ENCODE data around the gene GALNS. TPM values are rescaled to one million over a fixed set of nuclear protein-coding genes. Genes with fewer than 3 reads are reported as not detected.
A peak's percentile ranks its signal among the peaks of the same experiment; 100 is the strongest.

The GALNS gene
- total RNA-seq, 1 donor from 2014 or later = 24.7 TPM

- peaks cover 6% of the 10 kb centered on the region for H3K27me3 Mint-ChIP-seq (ENCODE audit: unreplicated experiment)
- H3K27ac Mint-ChIP-seq (ENCODE audit: unreplicated experiment) = no peak overlapping the region
- H3K9me3 Mint-ChIP-seq (ENCODE audit: unreplicated experiment) = no peaks in the 10 kb centered on the region
- TF ChIP-seq CTCF (IDR thresholded peaks at IDR 0.05; ENCODE audit: unreplicated experiment) = no peak
- no peaks in the 10 kb centered on the region for H3K4me1 Mint-ChIP-seq (ENCODE audit: unreplicated experiment)
- no peak overlapping the region for H3K4me3 Mint-ChIP-seq (ENCODE audit: unreplicated experiment)
- DNase-seq (ENCODE audit: low spot score) = peak; percentile 7
- no peaks in the 10 kb centered on the region for H3K36me3 Mint-ChIP-seq (ENCODE audit: low read depth, unreplicated experiment)
Measured at GRCh38 chr16:88804552-88805339, 52.0 kb downstream of the GALNS start.

GRCh38 chr16:88804173-88804551, 52.6 kb downstream of the GALNS start:
- Mint-ChIP-seq H3K36me3 (ENCODE audit: low read depth, unreplicated experiment) (no peaks in the 10 kb centered on the region), H3K9me3 (ENCODE audit: unreplicated experiment) (no peaks in the 10 kb centered on the region), H3K4me1 (ENCODE audit: unreplicated experiment) (no peaks in the 10 kb centered on the region), H3K4me3 (ENCODE audit: unreplicated experiment) (peak overlapping the region; percentile 78), H3K27me3 (ENCODE audit: unreplicated experiment) (peaks cover 6% of the 10 kb centered on the region), H3K27ac (ENCODE audit: unreplicated experiment) (no peak overlapping the region)
- TF ChIP-seq CTCF (IDR thresholded peaks at IDR 0.05; ENCODE audit: unreplicated experiment) = no peak
- DNase-seq (ENCODE audit: low spot score) = no peak

GRCh38 chr16:88803264-88803987, 53.3 kb downstream of the GALNS start, which contains the start of gene CDT1:
TSS of gene CDT1 (plus strand) at chr16:88803789. CDS start at chr16:88803832, 43 bp downstream.
- no peak for TF ChIP-seq CTCF (IDR thresholded peaks at IDR 0.05; ENCODE audit: unreplicated experiment)
- H3K27me3 Mint-ChIP-seq (ENCODE audit: unreplicated experiment) = peaks cover 6% of the 10 kb centered on the region
- H3K9me3 Mint-ChIP-seq (ENCODE audit: unreplicated experiment) = no peaks in the 10 kb centered on the region
- peak; percentile 86 for DNase-seq (ENCODE audit: low spot score)
- peak within 1 kb of the TSS; percentile 85 for H3K4me3 Mint-ChIP-seq (ENCODE audit: unreplicated experiment)
- H3K36me3 Mint-ChIP-seq (ENCODE audit: low read depth, unreplicated experiment) = no peaks in the 10 kb centered on the region
- no peaks in the 10 kb centered on the region for H3K4me1 Mint-ChIP-seq (ENCODE audit: unreplicated experiment)
- H3K27ac Mint-ChIP-seq (ENCODE audit: unreplicated experiment) = peak within 1 kb of the TSS; percentile 36

- DNase-seq (ENCODE audit: low spot score) = no peak
- Mint-ChIP-seq H3K4me1 (ENCODE audit: unreplicated experiment) (no peaks in the 10 kb centered on the region), H3K27ac (ENCODE audit: unreplicated experiment) (no peak overlapping the region), H3K4me3 (ENCODE audit: unreplicated experiment) (peak overlapping the region; percentile 19), H3K27me3 (ENCODE audit: unreplicated experiment) (peaks cover 4% of the 10 kb centered on the region), H3K9me3 (ENCODE audit: unreplicated experiment) (no peaks in the 10 kb centered on the region), H3K36me3 (ENCODE audit: low read depth, unreplicated experiment) (no peaks in the 10 kb centered on the region)
- no peak for TF ChIP-seq CTCF (IDR thresholded peaks at IDR 0.05; ENCODE audit: unreplicated experiment)
Measured at GRCh38 chr16:88800277-88800592, 56.5 kb downstream of the GALNS start.

Measured in endothelial cell (in vitro differentiated cells).